Nephron progenitor cell (in vitro differentiated cells): ENCODE data around the gene ANKRD36C.
A peak's percentile ranks its signal among the peaks of the same experiment; 100 is the strongest.
"Not testable (repeated sequence)": the region's sequence is repeated elsewhere in the genome, so short reads cannot be mapped to it uniquely, and the experiment has no call there.

ENCODE experiments used
- DNase-seq: peaks from one replicate; pipeline ENCODE4 v3.0.0; 2021
- H3K27ac Mint-ChIP-seq: 2 replicates; pipeline ENCODE4 v1.8.0; 2021; ENCODE audit warnings: mild to moderate bottlenecking, moderate library complexity, mixed read lengths
- H3K27me3 Mint-ChIP-seq: 2 replicates; pipeline ENCODE4 v1.8.0; 2021; ENCODE audit warnings: mild to moderate bottlenecking, low read depth, mixed read lengths; ENCODE audit not compliant: poor library complexity
- H3K36me3 Mint-ChIP-seq: 2 replicates; pipeline ENCODE4 v1.8.0; 2021; ENCODE audit warnings: low read depth, mixed read lengths
- H3K4me1 Mint-ChIP-seq: 2 replicates; pipeline ENCODE4 v1.8.0; 2021; ENCODE audit warnings: mixed read lengths
- H3K4me3 Mint-ChIP-seq: 2 replicates; pipeline ENCODE4 v1.8.0; 2021; ENCODE audit warnings: mild to moderate bottlenecking, moderate library complexity, mixed read lengths
- H3K9me3 Mint-ChIP-seq: 2 replicates; pipeline ENCODE4 v1.8.0; 2021; ENCODE audit warnings: mild to moderate bottlenecking, moderate library complexity, mixed read lengths
- TF ChIP-seq, protein P1 (sequence below): fragments of 200-600 bp; sonication (generic); IDR thresholded peaks from 2 replicates; pipeline ENCODE4 v1.5.0; 2021; ENCODE audit warnings: antibody characterized with exemption

Gene ANKRD36C

DNA sequence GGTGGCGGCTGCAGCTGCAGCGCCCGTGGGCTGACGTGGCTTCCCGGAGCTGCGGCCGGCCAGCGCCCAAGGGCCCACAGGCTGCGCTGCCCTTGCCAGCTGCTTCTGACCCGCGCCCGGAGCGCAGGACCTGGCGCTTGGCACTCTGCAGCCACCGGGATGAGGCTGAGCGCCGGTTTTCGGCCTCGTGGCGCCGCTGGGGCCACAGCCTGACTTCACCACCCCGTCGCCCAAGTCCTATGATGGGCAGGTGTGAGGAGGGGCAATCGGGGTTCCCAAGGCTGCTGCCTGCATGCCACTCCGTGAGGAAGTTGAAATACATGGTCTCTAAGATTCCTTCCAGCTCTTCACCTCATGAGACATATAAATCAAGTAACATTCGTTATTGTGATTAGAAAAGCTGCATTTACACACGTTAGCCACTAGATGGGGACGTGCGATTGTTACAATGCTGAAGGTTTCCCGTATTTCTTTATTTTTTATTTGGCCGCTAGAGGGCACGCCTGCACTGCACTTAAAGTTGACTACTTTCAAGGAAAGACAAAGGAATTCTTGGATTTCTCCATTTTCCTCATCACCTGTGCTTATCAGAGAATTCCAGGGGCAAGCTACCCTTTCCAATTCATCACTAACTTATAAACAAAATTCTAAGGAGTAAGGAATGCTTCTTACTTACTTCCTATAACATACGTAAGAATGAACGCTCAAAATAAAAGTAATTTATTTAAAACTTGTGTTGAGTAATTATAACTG is 1.1 kb upstream of the ANKRD36C start:
- TF ChIP-seq, protein P1, sequence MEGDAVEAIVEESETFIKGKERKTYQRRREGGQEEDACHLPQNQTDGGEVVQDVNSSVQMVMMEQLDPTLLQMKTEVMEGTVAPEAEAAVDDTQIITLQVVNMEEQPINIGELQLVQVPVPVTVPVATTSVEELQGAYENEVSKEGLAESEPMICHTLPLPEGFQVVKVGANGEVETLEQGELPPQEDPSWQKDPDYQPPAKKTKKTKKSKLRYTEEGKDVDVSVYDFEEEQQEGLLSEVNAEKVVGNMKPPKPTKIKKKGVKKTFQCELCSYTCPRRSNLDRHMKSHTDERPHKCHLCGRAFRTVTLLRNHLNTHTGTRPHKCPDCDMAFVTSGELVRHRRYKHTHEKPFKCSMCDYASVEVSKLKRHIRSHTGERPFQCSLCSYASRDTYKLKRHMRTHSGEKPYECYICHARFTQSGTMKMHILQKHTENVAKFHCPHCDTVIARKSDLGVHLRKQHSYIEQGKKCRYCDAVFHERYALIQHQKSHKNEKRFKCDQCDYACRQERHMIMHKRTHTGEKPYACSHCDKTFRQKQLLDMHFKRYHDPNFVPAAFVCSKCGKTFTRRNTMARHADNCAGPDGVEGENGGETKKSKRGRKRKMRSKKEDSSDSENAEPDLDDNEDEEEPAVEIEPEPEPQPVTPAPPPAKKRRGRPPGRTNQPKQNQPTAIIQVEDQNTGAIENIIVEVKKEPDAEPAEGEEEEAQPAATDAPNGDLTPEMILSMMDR: peak; percentile 90
- not testable (repeated sequence) for H3K36me3 Mint-ChIP-seq, H3K9me3 Mint-ChIP-seq, H3K4me1 Mint-ChIP-seq
- DNase-seq: peak; percentile 69
- H3K27ac Mint-ChIP-seq: peak overlapping the region; percentile 45
- H3K27me3 Mint-ChIP-seq: peaks cover 42% of the 10 kb centered on the region
- H3K4me3 Mint-ChIP-seq: peak overlapping the region; percentile 86

DNA sequence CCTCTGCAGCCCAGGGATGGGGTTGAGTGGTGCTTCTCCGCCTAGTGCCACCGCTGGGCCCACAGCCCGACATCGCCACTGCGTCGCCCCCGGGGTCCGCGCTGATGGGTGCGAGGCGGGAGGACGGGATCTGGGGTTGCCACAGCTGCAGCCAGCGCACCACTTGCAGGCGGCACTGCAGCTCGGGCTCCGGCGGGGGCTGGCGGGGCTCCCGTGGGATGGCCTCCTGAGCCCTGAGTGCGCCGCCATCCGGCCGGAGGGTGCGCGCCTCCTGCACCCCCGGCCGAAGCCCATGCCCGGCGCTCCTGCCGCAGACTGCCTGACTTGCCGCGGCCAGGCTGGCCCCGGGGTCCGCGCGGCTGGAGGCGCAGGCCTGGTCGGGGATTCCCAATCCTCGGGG is 478 bp upstream of the ANKRD36C start:
- Mint-ChIP-seq H3K27me3 (peaks cover 38% of the 10 kb centered on the region), H3K4me3 (peak overlapping the region; percentile 79)
- not testable (repeated sequence) for H3K27ac Mint-ChIP-seq, H3K36me3 Mint-ChIP-seq, H3K4me1 Mint-ChIP-seq, H3K9me3 Mint-ChIP-seq
- peak; percentile 36 for DNase-seq

DNA sequence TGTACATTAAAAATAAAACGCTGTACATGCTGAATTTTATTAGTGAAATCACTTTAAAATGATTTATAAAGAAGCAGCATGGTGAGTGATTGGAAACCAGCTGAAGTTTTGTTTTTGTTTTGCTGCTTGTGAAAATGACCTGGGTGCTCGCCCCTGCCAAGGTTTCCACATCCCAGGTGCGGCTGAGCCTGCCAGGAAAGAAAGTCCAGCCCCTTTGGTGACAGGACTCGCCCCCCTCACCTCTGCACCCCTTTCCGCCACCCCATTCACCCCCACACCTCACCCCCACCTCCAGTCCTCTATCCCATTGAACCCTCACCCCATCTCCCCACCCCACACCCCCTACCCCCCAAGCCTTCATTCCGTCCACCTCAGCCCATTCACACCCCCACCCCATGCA is 740 bp downstream of the ANKRD36C start:
- not testable (repeated sequence) for H3K36me3 Mint-ChIP-seq, DNase-seq, H3K27ac Mint-ChIP-seq, H3K9me3 Mint-ChIP-seq, H3K4me1 Mint-ChIP-seq
- Mint-ChIP-seq H3K27me3 (peaks cover 26% of the 10 kb centered on the region), H3K4me3 (peak overlapping the region; percentile 77)

DNA sequence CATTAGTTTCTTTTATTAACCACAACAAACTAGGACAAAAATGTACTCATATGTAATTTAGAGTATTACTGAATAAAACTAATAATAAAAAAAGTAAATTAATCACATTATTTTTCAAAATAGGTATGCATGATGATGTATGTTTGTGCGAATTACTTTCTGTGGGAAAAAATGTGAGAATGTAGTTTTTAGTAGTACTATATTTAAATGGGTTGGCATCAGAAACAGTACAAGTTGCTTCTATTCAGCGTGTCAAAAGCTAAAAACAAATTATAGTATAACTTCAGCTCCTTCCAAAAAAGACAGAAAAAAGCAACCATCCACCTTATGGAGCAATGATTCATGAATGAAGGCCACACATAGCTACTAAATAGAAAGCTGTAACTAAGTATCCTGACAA is 40.0 kb downstream of the ANKRD36C start:
- DNase-seq, H3K27me3 Mint-ChIP-seq, H3K36me3 Mint-ChIP-seq, H3K27ac Mint-ChIP-seq, H3K4me3 Mint-ChIP-seq, H3K4me1 Mint-ChIP-seq: not testable (repeated sequence)
- H3K9me3 Mint-ChIP-seq: peaks cover 20% of the 10 kb centered on the region

DNA sequence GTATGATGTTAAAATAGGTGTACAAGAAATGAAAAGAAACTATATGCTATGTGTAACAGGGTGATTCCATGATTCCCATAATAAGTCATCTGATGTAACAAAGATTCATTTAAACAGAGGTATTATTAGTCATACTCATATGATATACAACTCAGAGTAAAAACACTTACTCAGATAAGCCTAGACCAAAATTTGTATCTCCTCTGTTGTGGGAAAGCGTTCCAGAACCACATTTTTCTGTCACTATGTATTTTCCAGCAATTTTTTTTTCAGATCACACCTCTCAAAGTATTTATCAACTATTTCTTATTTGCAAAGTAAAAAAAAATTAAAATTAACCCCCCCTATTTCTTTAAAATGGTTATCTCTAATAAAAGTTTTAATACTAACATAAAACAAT is 43.6 kb downstream of the ANKRD36C start:
- peaks cover 26% of the 10 kb centered on the region for H3K9me3 Mint-ChIP-seq
- not testable (repeated sequence) for H3K4me1 Mint-ChIP-seq, H3K4me3 Mint-ChIP-seq, DNase-seq, H3K27me3 Mint-ChIP-seq, H3K27ac Mint-ChIP-seq
- H3K36me3 Mint-ChIP-seq: peaks cover 20% of the 10 kb centered on the region

DNA sequence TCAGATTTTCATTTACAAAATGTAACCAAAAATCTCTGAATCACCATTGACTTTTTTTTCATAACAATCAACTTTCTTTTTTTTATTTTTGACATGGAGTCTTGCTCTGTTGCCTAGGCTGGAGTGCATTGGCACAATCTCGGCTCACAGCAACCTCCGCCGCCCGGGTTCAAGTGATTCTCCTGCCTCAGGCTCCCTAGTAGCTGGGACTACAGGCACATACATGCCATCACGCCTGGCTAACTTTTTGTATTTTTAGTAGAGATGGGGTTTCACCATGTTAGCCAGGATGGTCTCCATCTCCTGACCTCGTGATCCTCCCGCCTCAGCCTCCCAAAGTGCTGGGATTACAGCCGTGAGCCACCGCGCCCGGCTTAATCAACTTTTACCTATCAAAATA is 51.7 kb downstream of the ANKRD36C start:
- not testable (repeated sequence) for H3K4me1 Mint-ChIP-seq, H3K27ac Mint-ChIP-seq, H3K27me3 Mint-ChIP-seq, H3K4me3 Mint-ChIP-seq, DNase-seq
- Mint-ChIP-seq H3K9me3 (peaks cover 28% of the 10 kb centered on the region), H3K36me3 (peaks cover 20% of the 10 kb centered on the region)

DNA sequence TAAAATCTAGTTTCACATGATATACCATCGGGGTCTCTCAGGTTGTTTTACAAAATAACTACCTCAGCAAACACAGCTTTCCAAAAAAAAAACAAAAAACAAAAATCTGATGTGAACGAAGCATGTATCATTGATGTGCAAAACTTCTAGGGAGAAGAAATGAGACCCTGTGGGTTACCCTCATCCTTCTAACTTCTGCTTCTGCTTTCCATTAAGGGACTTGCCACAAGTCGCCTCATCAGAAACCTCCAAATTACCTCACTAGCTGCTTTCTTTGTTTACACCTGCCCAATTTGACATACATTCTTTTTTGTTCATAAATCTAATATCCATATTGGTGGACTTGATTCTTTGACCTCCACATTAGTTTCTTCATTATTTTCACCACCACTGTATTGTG is 60.9 kb downstream of the ANKRD36C start:
- Mint-ChIP-seq H3K36me3 (peaks cover 32% of the 10 kb centered on the region), H3K9me3 (peaks cover 18% of the 10 kb centered on the region)
- not testable (repeated sequence) for H3K27me3 Mint-ChIP-seq, DNase-seq, H3K4me1 Mint-ChIP-seq, H3K4me3 Mint-ChIP-seq, H3K27ac Mint-ChIP-seq

DNA sequence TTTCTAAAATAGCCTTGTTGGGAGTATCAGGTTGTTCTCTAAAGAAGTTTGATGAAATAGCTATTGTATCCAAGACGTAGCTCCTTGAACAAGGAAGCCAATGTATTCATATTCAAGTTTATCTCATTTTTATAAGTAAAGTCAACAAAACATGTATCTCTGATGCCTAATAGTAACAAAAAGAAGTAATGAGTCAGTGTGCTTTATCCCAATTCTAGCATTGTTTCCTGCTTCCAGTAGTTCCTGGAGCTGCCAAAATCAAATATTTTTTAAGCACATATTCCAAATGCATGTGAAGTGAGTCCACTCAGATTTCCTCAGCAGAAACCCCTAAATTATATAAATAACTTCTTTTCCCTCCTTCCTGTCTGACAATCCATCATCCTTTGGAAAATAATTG is 74.6 kb downstream of the ANKRD36C start:
- not testable (repeated sequence) for H3K27me3 Mint-ChIP-seq, H3K9me3 Mint-ChIP-seq, H3K27ac Mint-ChIP-seq, DNase-seq, H3K4me1 Mint-ChIP-seq, H3K4me3 Mint-ChIP-seq
- peaks cover 44% of the 10 kb centered on the region for H3K36me3 Mint-ChIP-seq

DNA sequence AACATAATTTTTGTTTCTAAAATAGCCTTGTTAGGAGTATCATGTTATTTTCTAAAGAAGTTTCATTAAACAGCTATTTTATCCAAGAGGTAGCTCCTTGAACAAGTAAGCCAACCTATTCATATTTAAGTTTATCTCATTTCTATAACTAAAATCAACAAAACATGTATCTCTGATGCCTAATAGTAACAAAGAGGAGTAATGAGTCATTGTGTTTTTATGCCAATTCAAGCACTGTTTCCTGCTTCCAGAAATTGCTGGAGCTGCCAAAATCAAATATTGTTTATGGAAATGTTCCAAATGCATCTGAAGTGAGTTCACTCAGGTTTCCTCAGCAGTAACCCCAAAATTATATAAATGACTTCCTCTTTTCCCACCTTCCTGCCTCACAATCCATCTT is 76.5 kb downstream of the ANKRD36C start:
- H3K4me1 Mint-ChIP-seq, H3K27me3 Mint-ChIP-seq, H3K4me3 Mint-ChIP-seq, H3K27ac Mint-ChIP-seq, DNase-seq, H3K9me3 Mint-ChIP-seq: not testable (repeated sequence)
- peaks cover 38% of the 10 kb centered on the region for H3K36me3 Mint-ChIP-seq

DNA sequence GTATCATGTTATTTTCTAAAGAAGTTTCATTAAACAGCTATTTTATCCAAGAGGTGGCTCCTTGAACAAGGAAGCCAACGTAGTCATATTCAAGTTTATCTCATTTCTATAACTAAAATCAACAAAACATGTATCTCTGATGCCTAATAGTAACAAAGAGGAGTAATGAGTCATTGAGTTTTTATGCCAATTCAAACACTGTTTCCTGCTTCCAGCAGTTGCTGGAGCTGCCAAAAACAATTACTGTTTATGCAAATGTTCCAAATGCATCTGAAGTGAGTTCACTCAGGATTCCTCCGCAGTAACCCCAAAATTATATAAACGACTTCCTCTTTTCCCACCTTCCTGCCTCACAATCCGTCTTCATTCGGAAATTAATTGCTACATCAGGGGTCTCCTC is 80.2 kb downstream of the ANKRD36C start:
- not testable (repeated sequence) for H3K27ac Mint-ChIP-seq, DNase-seq, H3K27me3 Mint-ChIP-seq, H3K4me1 Mint-ChIP-seq, H3K9me3 Mint-ChIP-seq, H3K4me3 Mint-ChIP-seq
- peaks cover 24% of the 10 kb centered on the region for H3K36me3 Mint-ChIP-seq

DNA sequence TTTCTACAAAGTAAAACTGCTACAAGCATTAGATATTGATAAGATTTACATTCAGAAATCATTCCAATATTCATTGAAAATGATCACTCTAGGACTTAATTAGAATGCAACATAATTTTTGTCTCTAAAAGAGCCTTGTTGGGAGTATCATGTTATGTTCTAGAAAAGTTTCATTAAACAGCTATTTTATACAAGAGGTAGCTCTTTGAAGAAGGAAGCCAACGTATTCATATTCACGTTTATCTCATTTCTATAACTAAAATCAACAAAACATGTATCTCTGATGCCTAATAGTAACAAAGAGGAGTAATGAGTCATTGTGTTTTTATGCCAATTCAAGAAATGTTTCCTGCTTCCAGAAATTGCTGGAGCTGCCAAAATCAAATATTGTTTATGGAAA is 97.2 kb downstream of the ANKRD36C start:
- not testable (repeated sequence) for H3K4me3 Mint-ChIP-seq, H3K9me3 Mint-ChIP-seq, DNase-seq, H3K27me3 Mint-ChIP-seq, H3K27ac Mint-ChIP-seq, H3K4me1 Mint-ChIP-seq
- H3K36me3 Mint-ChIP-seq: peaks cover 20% of the 10 kb centered on the region

DNA sequence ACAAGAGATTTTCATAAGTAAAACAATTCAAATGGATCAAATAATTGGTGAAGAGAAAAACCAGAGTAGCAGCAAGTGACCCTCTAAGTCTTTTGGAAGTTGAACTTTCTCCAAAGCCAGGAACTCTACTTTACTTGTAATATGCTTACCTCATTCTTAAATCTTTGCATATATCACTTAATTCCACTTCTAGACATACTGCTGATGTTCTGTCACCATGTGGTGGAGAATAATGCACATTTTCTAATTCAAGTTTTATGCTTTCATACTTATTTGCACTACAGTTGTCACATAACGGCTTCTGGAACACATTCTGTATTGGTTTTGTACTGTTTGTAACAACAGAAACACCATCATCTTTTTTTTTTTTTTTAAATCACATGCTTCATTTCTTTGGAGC is 123.7 kb downstream of the ANKRD36C start:
- Mint-ChIP-seq H3K9me3 (peaks cover 25% of the 10 kb centered on the region), H3K36me3 (peaks cover 38% of the 10 kb centered on the region)
- H3K4me3 Mint-ChIP-seq, H3K27me3 Mint-ChIP-seq, H3K4me1 Mint-ChIP-seq, H3K27ac Mint-ChIP-seq, DNase-seq: not testable (repeated sequence)

DNA sequence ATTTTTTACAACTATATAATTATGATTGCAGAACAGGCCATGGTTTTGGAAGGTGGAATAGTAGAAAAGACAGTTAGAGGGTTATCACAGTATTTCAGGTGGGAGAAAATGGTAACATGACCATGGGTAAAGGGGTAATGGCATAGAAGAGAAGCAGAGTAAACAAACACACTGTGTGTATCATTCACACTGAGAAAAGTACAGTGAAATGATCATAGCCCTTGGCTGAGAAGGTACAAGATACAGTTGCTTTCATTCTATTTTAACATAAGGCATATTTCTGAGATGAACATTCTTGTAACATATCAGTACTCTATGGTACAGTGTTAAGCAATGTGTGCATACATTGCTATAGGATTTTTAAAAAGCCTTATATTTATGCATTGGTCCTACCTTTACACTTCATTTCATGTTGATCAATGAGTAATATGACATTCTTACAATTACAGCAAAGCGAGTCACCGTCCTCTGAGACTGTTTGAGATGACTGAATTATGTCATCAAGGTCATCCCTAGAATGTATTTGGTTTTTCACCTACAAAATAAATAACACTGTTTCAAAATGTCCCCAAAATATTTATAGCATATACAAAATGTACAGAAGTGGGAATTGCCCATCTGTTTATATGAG is 124.5 kb downstream of the ANKRD36C start:
- Mint-ChIP-seq H3K36me3 (peaks cover 35% of the 10 kb centered on the region), H3K9me3 (peaks cover 22% of the 10 kb centered on the region)
- H3K4me1 Mint-ChIP-seq, DNase-seq, H3K27me3 Mint-ChIP-seq, H3K27ac Mint-ChIP-seq, H3K4me3 Mint-ChIP-seq: not testable (repeated sequence)

DNA sequence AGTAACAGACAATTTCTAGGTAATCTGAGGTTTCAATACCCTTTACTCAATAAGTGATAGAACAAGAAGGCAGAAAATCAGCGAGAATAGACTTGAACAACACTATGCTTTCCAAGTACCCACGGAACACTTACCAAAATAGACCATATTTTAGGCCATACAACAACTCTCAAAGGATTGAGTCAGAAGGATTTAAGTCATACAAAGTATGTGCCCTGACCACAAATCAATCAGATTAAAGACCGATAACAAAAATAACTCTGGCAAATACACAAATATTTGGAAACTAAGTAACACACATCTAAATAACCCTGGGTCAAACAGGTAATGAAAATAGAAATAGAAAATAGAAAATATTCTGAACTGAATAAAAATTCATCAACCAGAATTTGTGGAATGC is 129.5 kb downstream of the ANKRD36C start:
- H3K4me3 Mint-ChIP-seq, H3K9me3 Mint-ChIP-seq, H3K4me1 Mint-ChIP-seq, H3K27ac Mint-ChIP-seq, H3K27me3 Mint-ChIP-seq, DNase-seq: not testable (repeated sequence)
- peaks cover 14% of the 10 kb centered on the region for H3K36me3 Mint-ChIP-seq
